OCI-LY1 (cell line): Measurements from ENCODE around the gene ALG8.
"Not testable (repeated sequence)": the region's sequence is repeated elsewhere in the genome, so short reads cannot be mapped to it uniquely, and the experiment has no call there.

Source experiments
- H2AFZ ChIP-seq: fragments of 200-600 bp; sonication (generic), shearing (Covaris generic); 2 replicates; pipeline ENCODE4 v1.6.0; 2014; ENCODE audit warnings: antibody characterized with exemption, mild to moderate bottlenecking, low read length
- H3F3A ChIP-seq: fragments of 200-600 bp; sonication (generic), shearing (Covaris generic); 2 replicates; pipeline ENCODE4 v1.6.0; 2014; ENCODE audit warnings: mild to moderate bottlenecking, antibody characterized with exemption, low read length, moderate library complexity; ENCODE audit not compliant: insufficient read depth
- H3K27ac ChIP-seq: fragments of 200-600 bp; sonication (generic); 2 replicates; pipeline ENCODE4 v1.5.1; 2014; ENCODE audit warnings: low read length, mixed run types, mild to moderate bottlenecking, low read depth; ENCODE audit not compliant: poor library complexity, severe bottlenecking
- H3K27me3 ChIP-seq: fragments of 200-600 bp; sonication (generic); 2 replicates; pipeline ENCODE4 v1.6.0; 2014; ENCODE audit warnings: antibody characterized with exemption, mild to moderate bottlenecking, low read length, moderate library complexity; ENCODE audit not compliant: insufficient read depth
- H3K36me3 ChIP-seq: fragments of 200-600 bp; sonication (generic); 2 replicates; pipeline ENCODE4 v1.6.1; 2014; ENCODE audit warnings: mild to moderate bottlenecking, antibody characterized with exemption, low read length, moderate library complexity, mixed read lengths; ENCODE audit not compliant: insufficient read depth
- H3K4me1 ChIP-seq: fragments of 200-600 bp; sonication (generic); 2 replicates; pipeline ENCODE4 v1.5.1; 2014; ENCODE audit warnings: mild to moderate bottlenecking, low read length, moderate library complexity; ENCODE audit not compliant: insufficient read depth, severe bottlenecking
- H3K4me2 ChIP-seq: fragments of 200-600 bp; sonication (generic), shearing (Covaris generic); 2 replicates; pipeline ENCODE4 v1.6.1; 2014; ENCODE audit warnings: low read length
- H3K4me3 ChIP-seq: fragments of 200-600 bp; sonication (generic); 2 replicates; pipeline ENCODE4 v1.5.1; 2014; ENCODE audit warnings: low read length, low read depth, mild to moderate bottlenecking, mixed read lengths; ENCODE audit not compliant: poor library complexity, severe bottlenecking
- H3K79me2 ChIP-seq: fragments of 200-600 bp; shearing (Covaris generic); 2 replicates; pipeline ENCODE4 v1.6.1; 2016; ENCODE audit warnings: mixed run types, low read length, mixed read lengths; ENCODE audit not compliant: insufficient read depth
- H3K9ac ChIP-seq: fragments of 200-600 bp; sonication (generic), shearing (Covaris generic); 2 replicates; pipeline ENCODE4 v1.6.1; 2014; ENCODE audit warnings: mild to moderate bottlenecking, low read length, mixed read lengths
- H3K9me2 ChIP-seq: fragments of 200-600 bp; sonication (generic), shearing (Covaris generic); 2 replicates; pipeline ENCODE4 v1.6.1; 2014; ENCODE audit warnings: low read depth, mild to moderate bottlenecking, low read length, mixed read lengths
- H3K9me3 ChIP-seq: fragments of 200-600 bp; shearing (Covaris generic); 2 replicates; pipeline ENCODE4 v1.6.1; 2014; ENCODE audit warnings: low read length, mixed read lengths
- H4K20me1 ChIP-seq: fragments of 200-600 bp; sonication (generic), shearing (Covaris generic); 2 replicates; pipeline ENCODE4 v1.6.0; 2016; ENCODE audit warnings: mild to moderate bottlenecking, low read length; ENCODE audit not compliant: insufficient read depth
- CTCF ChIP-seq: fragments of 200-600 bp; sonication (generic), shearing (Covaris generic); IDR thresholded peaks from 2 replicates; pipeline ENCODE4 v1.5.1; 2017; ENCODE audit warnings: mild to moderate bottlenecking, antibody characterized with exemption, low read length, moderate library complexity, mixed read lengths
- EZH2 ChIP-seq: fragments of 200-600 bp; sonication (generic), shearing (Covaris generic); IDR thresholded peaks from 2 replicates; pipeline ENCODE4 v1.8.0; 2017; ENCODE audit warnings: borderline replicate concordance, mixed run types, mild to moderate bottlenecking, antibody characterized with exemption, low read length, moderate library complexity, mixed read lengths

The ALG8 gene

DNA sequence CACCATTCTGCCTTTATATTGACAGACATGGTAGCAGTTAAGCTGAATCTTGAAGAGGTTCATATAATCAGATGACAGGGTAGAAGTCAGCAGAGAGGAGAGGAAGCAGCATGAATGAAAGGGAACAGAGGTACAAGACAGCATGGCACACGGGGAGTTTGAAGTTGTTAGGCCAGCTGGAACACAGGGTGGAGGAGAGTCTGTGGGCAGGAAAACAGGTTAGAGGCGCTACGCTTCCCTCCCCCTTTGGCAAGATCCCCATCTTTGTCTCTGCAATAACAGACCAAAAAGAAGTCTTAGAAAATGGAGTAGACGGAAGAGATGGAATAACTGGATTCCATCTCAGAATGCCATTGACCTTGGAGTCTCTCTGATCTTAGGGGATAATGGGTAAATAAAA is 39.8 kb downstream of the ALG8 start:
- Histone ChIP-seq H3K9me2 (no peaks in the 10 kb centered on the region), H3K9me3 (no peaks in the 10 kb centered on the region), H3K27me3 (no peaks in the 10 kb centered on the region), H3K36me3 (peaks cover 44% of the 10 kb centered on the region; the same call in 1 of the 2 replicates), H3K9ac (no peak overlapping the region), H2AFZ (no peak overlapping the region), H3K4me2 (no peak overlapping the region), H3K27ac (no peak overlapping the region), H3K4me1 (no peaks in the 10 kb centered on the region), H4K20me1 (no peaks in the 10 kb centered on the region), H3K4me3 (no peak overlapping the region), H3K79me2 (no peaks in the 10 kb centered on the region), H3F3A (no peaks in the 10 kb centered on the region)
- TF ChIP-seq EZH2 (no peak), CTCF (no peak)

DNA sequence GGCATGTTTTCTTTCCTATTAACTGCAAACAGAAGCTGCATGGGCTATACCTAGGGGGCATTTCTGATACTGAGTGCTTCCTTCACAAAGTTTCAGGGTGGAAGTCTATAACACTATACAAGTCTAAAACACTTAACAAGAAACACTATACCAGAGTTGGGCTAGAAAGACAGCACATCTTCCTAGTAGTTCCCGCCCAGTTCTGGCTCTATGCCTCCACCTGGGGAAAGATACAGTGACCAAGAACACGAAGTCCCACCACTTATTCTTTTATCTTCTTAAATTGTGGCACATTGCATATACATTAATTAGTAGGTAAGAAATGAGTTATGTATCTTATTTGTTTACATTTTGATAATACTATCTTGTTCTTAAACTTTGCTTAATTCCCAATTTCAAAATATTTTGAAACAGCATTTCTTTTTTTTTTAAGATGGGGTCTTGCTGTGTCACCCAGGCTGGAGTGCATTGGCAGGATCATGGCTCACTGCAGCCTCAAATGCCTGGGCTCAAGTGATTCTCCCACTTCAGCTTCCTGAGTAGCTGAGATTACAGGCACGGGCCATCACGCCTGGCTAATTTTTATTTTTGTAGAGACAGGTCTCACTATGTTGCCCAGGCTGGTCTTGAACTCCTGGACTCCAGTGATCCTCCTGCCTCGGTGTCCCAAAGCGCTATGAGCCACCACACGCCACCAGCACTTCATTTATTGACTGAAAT is 41.6 kb downstream of the ALG8 start:
- Histone ChIP-seq H3K4me2 (no peak overlapping the region), H3K9me3 (no peaks in the 10 kb centered on the region), H3K27ac (no peak overlapping the region), H3F3A (no peaks in the 10 kb centered on the region), H3K4me3 (no peak overlapping the region), H3K27me3 (no peaks in the 10 kb centered on the region), H3K79me2 (no peaks in the 10 kb centered on the region), H4K20me1 (no peaks in the 10 kb centered on the region), H3K9me2 (no peaks in the 10 kb centered on the region), H2AFZ (no peak overlapping the region), H3K4me1 (no peaks in the 10 kb centered on the region), H3K9ac (no peak overlapping the region), H3K36me3 (peaks cover 42% of the 10 kb centered on the region)
- TF ChIP-seq CTCF, result no peak
- no peak for TF ChIP-seq EZH2

DNA sequence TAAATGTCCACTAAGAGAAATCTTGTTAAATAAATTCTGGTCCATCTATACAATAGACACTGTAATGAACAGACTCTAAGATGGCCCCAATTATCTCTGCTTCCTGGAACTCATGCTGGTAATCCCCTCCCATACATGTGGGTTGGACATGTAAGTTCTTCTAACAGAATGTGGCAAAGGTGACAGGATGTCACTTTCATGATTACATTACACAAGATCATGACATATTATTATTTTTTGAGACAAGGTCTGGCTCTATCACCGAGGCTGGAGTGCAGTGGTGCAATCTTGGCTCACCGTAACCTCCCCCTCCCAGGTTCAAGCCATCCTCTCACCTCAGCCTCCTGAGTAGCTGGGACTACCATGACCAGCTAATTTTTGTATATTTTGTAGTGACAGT is 45.2 kb downstream of the ALG8 start:
- H3F3A ChIP-seq, result no peaks in the 10 kb centered on the region
- TF ChIP-seq CTCF (no peak), EZH2 (no peak)

GRCh38 chr11:78086521-78087074 is 52.8 kb downstream of the ALG8 start:
- H3K4me3 ChIP-seq, H3K9ac ChIP-seq, H4K20me1 ChIP-seq, H3K79me2 ChIP-seq, H3K9me2 ChIP-seq, H3K4me1 ChIP-seq, H3K4me2 ChIP-seq, H3K36me3 ChIP-seq, H3K27me3 ChIP-seq, H3K9me3 ChIP-seq, H3F3A ChIP-seq, H2AFZ ChIP-seq, H3K27ac ChIP-seq: not testable (repeated sequence)

More for the DNA sequence above, 45.2 kb downstream of the ALG8 start:
- Histone ChIP-seq H3K9me3 (no peaks in the 10 kb centered on the region), H2AFZ (no peak overlapping the region), H3K9ac (no peak overlapping the region), H3K79me2 (no peaks in the 10 kb centered on the region), H3K4me3 (no peak overlapping the region), H3K27ac (no peak overlapping the region), H3K4me2 (no peak overlapping the region), H4K20me1 (no peaks in the 10 kb centered on the region), H3K9me2 (no peaks in the 10 kb centered on the region; the same call in 1 of the 2 replicates), H3K4me1 (no peaks in the 10 kb centered on the region), H3K36me3 (peaks cover 17% of the 10 kb centered on the region), H3K27me3 (no peaks in the 10 kb centered on the region)
